ENCODE data around the gene PTRH2. TPM values are rescaled to one million over a fixed set of nuclear protein-coding genes. Genes with fewer than 3 reads are reported as not detected.
"Not testable (repeated sequence)": the region's sequence is repeated elsewhere in the genome, so short reads cannot be mapped to it uniquely, and the experiment has no call there.

PTRH2 gene
- total RNA-seq, 4 donors from 2014 or later = 12.9 to 35.3 (median 27.4) TPM

DNA sequence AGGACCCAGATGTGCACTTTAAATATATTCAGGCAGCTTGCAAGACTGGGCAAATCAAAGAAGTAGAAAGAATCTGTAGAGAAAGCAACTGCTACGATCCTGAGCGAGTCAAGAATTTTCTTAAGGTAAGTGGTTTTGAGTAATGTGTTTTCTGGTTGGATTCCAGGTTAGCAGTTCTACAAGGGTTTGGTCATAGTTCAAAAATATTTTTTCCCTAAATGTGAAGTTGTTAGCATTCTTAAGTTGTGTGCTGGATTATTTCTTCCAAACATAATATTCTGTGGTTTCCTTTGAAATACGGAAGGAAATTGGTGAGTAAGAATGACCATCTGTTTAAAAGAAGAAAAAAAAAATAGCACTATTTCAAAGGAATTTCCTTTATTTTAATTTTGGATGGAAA lies 38.4 kb downstream of the PTRH2 start:
- TF ChIP-seq EP300 (IDR thresholded peaks at IDR 0.05) (peak in 1 of 2 donors; percentile 35), POLR2A (IDR thresholded peaks at IDR 0.05) (no peak)
- Histone ChIP-seq H3K4me3 (no peak overlapping the region), H3K36me3 (peaks cover 4 to 69% (median 16%) of the 10 kb centered on the region in 3 donors), H3K4me1 (peaks cover 0 to 36% (median 17%) of the 10 kb centered on the region in 4 donors), H3K27ac (peak overlapping the region in 2 of 4 donors; percentile 32 to 53), H3K27me3 (no peaks in the 10 kb centered on the region), H3K9me3 (no peaks in the 10 kb centered on the region)
- WGBS, 2 donors = 30 to 41% methylated on average over 3 of the region's 3 CpGs
- DNase-seq (ENCODE audit: low spot score in 2 of 2) = no peak

- no peaks in the 10 kb centered on the region for H3K27me3 ChIP-seq
- WGBS, 2 donors = 76 to 83% methylated on average over 5 of the region's 5 CpGs
- H3K4me3 ChIP-seq = no peak overlapping the region
- no peak overlapping the region for H3K27ac ChIP-seq
- H3K9me3 ChIP-seq = no peaks in the 10 kb centered on the region
- H3K4me1 ChIP-seq = peaks cover 0 to 36% (median 17%) of the 10 kb centered on the region in 4 donors
- no peak for DNase-seq (ENCODE audit: low spot score in 2 of 2)
- TF ChIP-seq EP300 (IDR thresholded peaks at IDR 0.05) = no peak
- no peak for TF ChIP-seq CTCF (IDR thresholded peaks at IDR 0.05)
- no peak for TF ChIP-seq POLR2A (IDR thresholded peaks at IDR 0.05)
- H3K36me3 ChIP-seq = peaks cover 4 to 86% (median 17%) of the 10 kb centered on the region in 3 donors
These were observed 41.0 kb downstream of the PTRH2 start for GRCh38 chr17:59666235-59666634.

- peaks cover 5 to 99% (median 23%) of the 10 kb centered on the region in 3 donors for H3K36me3 ChIP-seq
- DNase-seq (ENCODE audit: low spot score in 2 of 2); H3K4me3 ChIP-seq; H3K27ac ChIP-seq; H3K27me3 ChIP-seq; H3K4me1 ChIP-seq; H3K9me3 ChIP-seq: not testable (repeated sequence)
- 80 to 87% methylated on average over 7 of the region's 7 CpGs for WGBS, 2 donors
These were observed 50.6 kb downstream of the PTRH2 start for GRCh38 chr17:59656624-59657023.

DNA sequence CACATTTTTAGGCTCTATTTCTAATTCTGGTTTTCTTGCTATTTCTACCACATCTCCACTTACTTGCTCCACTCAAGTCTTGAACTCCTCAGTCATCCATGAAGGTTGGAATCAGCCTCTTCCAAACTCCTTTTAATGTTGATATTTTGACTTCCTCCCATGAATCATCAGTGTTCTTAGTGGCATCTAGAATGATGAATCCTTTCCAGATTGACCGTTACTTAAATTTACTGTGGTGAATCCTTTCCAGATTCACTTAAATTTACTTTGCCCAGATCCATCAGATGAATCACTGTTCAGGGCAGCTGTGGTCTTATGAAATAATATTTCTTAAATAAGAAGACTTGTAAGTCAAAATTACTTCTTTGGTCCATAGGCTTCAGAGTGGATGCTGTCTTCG lies 55.1 kb downstream of the PTRH2 start:
- Histone ChIP-seq H3K4me3 (no peak overlapping the region), H3K4me1 (no peaks in the 10 kb centered on the region), H3K27ac (no peak overlapping the region), H3K27me3 (no peaks in the 10 kb centered on the region), H3K9me3 (peaks cover 0 to 4% (median 1%) of the 10 kb centered on the region in 4 donors), H3K36me3 (peaks cover 5 to 84% (median 14%) of the 10 kb centered on the region in 3 donors)
- TF ChIP-seq CTCF (IDR thresholded peaks at IDR 0.05) = no peak
- no peak for TF ChIP-seq POLR2A (IDR thresholded peaks at IDR 0.05)
- no peak for TF ChIP-seq EP300 (IDR thresholded peaks at IDR 0.05)
- no peak for DNase-seq (ENCODE audit: low spot score in 2 of 2)
- 87 to 90% methylated on average over 2 of the region's 2 CpGs for WGBS, 2 donors

GRCh38 chr17:59651346-59651745 lies 55.9 kb downstream of the PTRH2 start:
- Histone ChIP-seq H3K27me3 (no peaks in the 10 kb centered on the region), H3K4me3 (no peak overlapping the region), H3K9me3 (peaks cover 0 to 4% (median 1%) of the 10 kb centered on the region in 4 donors), H3K27ac (no peak overlapping the region), H3K4me1 (no peaks in the 10 kb centered on the region), H3K36me3 (peaks cover 5 to 76% (median 11%) of the 10 kb centered on the region in 3 donors)
- no peak for DNase-seq (ENCODE audit: low spot score in 2 of 2)
- TF ChIP-seq EP300 (IDR thresholded peaks at IDR 0.05) (no peak), CTCF (IDR thresholded peaks at IDR 0.05) (no peak), POLR2A (IDR thresholded peaks at IDR 0.05) (no peak)

DNA sequence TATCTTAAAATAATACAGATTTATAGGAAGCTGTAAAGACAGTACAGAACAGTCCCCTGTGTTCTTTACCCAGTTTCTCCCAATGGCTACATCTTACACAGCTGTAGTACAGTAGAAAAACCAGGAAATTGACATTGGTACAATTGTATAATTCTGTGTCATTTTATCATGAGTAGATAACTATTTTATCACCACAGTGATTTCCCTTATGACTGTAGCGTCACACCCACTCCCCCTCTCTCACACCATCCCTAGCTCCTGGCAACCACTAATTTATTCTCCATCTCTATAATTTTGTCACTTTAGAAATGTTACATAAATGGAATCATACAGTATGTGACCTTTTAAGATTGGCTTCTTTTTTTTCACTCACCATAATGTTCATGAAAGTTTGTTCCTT lies 56.6 kb downstream of the PTRH2 start:
- 91% methylated on average over 1 of the region's 1 CpG for WGBS, 2 donors
- DNase-seq (ENCODE audit: low spot score in 2 of 2) = no peak
- H3K4me1 ChIP-seq = peaks cover 0 to 6% (median 0%) of the 10 kb centered on the region in 4 donors
- no peak for TF ChIP-seq EP300 (IDR thresholded peaks at IDR 0.05)
- no peak for TF ChIP-seq POLR2A (IDR thresholded peaks at IDR 0.05)
- peaks cover 0 to 4% (median 1%) of the 10 kb centered on the region in 4 donors for H3K9me3 ChIP-seq
- no peak overlapping the region for H3K27ac ChIP-seq
- H3K36me3 ChIP-seq = peaks cover 5 to 74% (median 11%) of the 10 kb centered on the region in 3 donors
- no peak overlapping the region for H3K4me3 ChIP-seq
- H3K27me3 ChIP-seq = no peaks in the 10 kb centered on the region

GRCh38 chr17:59649886-59650285 lies 57.3 kb downstream of the PTRH2 start:
- TF ChIP-seq CTCF (IDR thresholded peaks at IDR 0.05) (no peak), EP300 (IDR thresholded peaks at IDR 0.05) (no peak), POLR2A (IDR thresholded peaks at IDR 0.05) (no peak)
- H3K4me1 ChIP-seq = peaks cover 0 to 9% (median 1%) of the 10 kb centered on the region in 4 donors
- H3K9me3 ChIP-seq = peaks cover 0 to 4% (median 1%) of the 10 kb centered on the region in 4 donors
- DNase-seq (ENCODE audit: low spot score in 2 of 2) = no peak
- H3K36me3 ChIP-seq = peaks cover 5 to 74% (median 11%) of the 10 kb centered on the region in 3 donors
- H3K4me3 ChIP-seq = no peak overlapping the region
- H3K27ac ChIP-seq = no peak overlapping the region
- H3K27me3 ChIP-seq = no peaks in the 10 kb centered on the region

Measured in tibial nerve (tissue), 4 donors.